Measurements from ENCODE around the gene ANKFY1.

The ANKFY1 gene

DNA sequence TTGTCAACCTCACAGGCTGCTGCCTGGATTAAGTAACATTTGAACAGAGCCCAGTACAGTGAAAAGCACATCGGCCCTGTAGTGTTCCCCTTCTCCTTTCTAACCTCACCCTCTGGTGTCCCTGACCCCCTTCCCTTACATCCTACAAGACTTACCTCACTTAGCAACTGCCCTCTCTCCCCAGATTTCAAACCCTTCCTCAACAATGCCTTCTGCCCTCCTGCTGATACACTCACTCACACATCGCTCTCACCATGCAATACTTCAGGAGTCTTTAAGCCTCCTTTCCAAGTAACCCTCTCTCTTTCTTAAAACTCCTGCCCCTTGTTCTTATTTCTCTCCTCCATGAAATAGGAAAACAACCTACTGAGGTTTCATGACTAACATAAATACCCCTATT is 138.8 kb downstream of the ANKFY1 start:
- CTCF ChIA-PET, result interaction anchor here (1.3 to 1.7 kb wide), 2 partner anchors 10 to 211 kb away, joined by 3 to 4 read pairs; no protein-coding TSS in a partner anchor
- no peak for DNase-seq (ENCODE audit: extremely low spot score)
- POLR2A ChIA-PET, result interaction anchor here (0.7 kb wide), 1 partner anchor 18 kb away, joined by 5 read pairs; the partner anchor contains the start of gene CYB5D2
- TF ChIP-seq, protein P1, sequence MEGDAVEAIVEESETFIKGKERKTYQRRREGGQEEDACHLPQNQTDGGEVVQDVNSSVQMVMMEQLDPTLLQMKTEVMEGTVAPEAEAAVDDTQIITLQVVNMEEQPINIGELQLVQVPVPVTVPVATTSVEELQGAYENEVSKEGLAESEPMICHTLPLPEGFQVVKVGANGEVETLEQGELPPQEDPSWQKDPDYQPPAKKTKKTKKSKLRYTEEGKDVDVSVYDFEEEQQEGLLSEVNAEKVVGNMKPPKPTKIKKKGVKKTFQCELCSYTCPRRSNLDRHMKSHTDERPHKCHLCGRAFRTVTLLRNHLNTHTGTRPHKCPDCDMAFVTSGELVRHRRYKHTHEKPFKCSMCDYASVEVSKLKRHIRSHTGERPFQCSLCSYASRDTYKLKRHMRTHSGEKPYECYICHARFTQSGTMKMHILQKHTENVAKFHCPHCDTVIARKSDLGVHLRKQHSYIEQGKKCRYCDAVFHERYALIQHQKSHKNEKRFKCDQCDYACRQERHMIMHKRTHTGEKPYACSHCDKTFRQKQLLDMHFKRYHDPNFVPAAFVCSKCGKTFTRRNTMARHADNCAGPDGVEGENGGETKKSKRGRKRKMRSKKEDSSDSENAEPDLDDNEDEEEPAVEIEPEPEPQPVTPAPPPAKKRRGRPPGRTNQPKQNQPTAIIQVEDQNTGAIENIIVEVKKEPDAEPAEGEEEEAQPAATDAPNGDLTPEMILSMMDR (IDR thresholded peaks at IDR 0.05; ENCODE audit: control extremely low read depth, extremely low read depth, low read depth, missing control alignments), result no peak

GRCh38 chr17:4120332-4120731 is 143.4 kb downstream of the ANKFY1 start:
- POLR2A ChIA-PET, result no interaction called here
- TF ChIP-seq, protein P1 (IDR thresholded peaks at IDR 0.05; ENCODE audit: control extremely low read depth, extremely low read depth, low read depth, missing control alignments), result no peak
- CTCF ChIA-PET, result interaction anchor here (1.3 to 1.4 kb wide), 2 partner anchors 8 to 22 kb away, joined by 3 to 5 read pairs; no protein-coding TSS in a partner anchor
- DNase-seq (ENCODE audit: extremely low spot score), result no peak

- ChIA-PET POLR2A (no interaction called here), CTCF (interaction anchor here (0.8 to 1.4 kb wide), 4 partner anchors 9 to 24 kb away, joined by 3 to 5 read pairs (median 4); partner anchors contain the start of genes CYB5D2 and ZZEF1)
- no peak for DNase-seq (ENCODE audit: extremely low spot score)
- TF ChIP-seq, protein P1 (IDR thresholded peaks at IDR 0.05; ENCODE audit: control extremely low read depth, extremely low read depth, low read depth, missing control alignments), result no peak
Observed at GRCh38 chr17:4119299-4119698, 144.5 kb downstream of the ANKFY1 start.

DNA sequence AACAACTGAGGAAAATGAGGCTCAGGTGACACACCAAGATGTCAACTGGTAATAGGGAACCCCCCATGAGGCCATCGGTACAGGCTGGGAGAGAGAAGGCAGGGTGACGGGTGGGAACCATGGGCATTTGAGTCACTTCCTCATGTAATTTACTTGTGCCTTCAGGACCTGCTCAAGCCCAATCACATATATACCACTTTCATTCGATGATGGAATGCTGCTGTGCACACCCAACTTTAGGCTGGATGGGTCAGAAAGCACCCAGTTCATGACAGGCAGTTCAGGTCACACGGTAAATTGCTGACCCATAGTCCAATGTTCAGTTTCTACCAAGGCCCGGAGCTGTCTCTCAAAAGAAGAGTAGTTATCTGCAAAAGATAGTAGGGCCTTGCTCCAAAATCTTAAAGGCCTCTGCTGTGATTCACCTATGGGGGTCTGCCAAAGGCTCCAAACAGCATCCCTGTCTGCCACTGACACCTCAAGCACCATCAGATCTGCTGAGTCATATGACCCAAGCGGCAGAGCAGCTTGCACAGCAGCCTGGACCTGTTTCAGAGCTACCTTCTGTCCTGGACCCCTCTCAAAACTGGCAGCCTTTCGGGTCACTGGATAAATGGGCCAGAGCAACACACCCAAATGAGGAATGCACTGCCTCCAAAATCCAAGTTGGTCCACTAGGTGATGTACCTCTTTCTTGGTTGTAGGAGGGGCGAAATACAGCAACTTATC is 145.6 kb downstream of the ANKFY1 start:
- no peak for DNase-seq (ENCODE audit: extremely low spot score)
- TF ChIP-seq, protein P1 (IDR thresholded peaks at IDR 0.05; ENCODE audit: control extremely low read depth, extremely low read depth, low read depth, missing control alignments), result no peak
- POLR2A ChIA-PET, result no interaction called here
- CTCF ChIA-PET, result interaction anchor here (0.8 kb wide), 1 partner anchor 13 kb away, joined by 3 read pairs; no protein-coding TSS in a partner anchor

DNA sequence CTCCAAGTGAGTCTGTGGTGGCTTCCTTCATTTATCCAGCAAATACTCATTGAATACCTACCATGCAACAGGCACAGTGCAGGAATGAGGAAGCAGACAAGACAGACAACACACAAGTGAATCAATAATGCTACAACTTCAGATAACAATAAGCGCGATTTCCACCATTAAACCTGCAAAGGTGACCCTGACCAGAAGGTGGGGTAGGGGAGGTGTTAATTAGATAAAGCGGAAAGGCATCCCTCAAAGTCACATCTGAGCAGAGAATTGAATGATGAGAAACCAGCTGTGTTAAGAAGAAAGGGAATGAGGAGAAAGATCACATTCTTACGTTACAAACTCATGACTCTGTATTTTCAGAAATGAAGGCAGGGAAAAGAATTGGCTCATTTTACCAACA is 147.3 kb downstream of the ANKFY1 start:
- DNase-seq (ENCODE audit: extremely low spot score), result no peak
- TF ChIP-seq, protein P1 (IDR thresholded peaks at IDR 0.05; ENCODE audit: control extremely low read depth, extremely low read depth, low read depth, missing control alignments), result no peak
- ChIA-PET CTCF (no interaction called here), POLR2A (no interaction called here)
